ENCODE data around the gene PDIA6. TPM values are rescaled to one million over a fixed set of nuclear protein-coding genes. Genes with fewer than 3 reads are reported as not detected.
"Not testable (repeated sequence)": the region's sequence is repeated elsewhere in the genome, so short reads cannot be mapped to it uniquely, and the experiment has no call there.

Gene PDIA6
- total and polyA plus RNA-seq, 2 donors (not counting 1 experiment from before 2014, with no cell fraction given) = 420 to 491 TPM

GRCh38 chr2:10820562-10820961 is 8.0 kb upstream of the PDIA6 start:
- no peaks in the 10 kb centered on the region for H3K4me1 ChIP-seq (ENCODE audit: control insufficient read depth, extremely low read depth, insufficient read depth, low read length)
- no peaks in the 10 kb centered on the region for H3K9me3 ChIP-seq (ENCODE audit: control insufficient read depth, insufficient read depth, low read depth, low read length)
- H2AFZ ChIP-seq (ENCODE audit: low read length) = no peak overlapping the region
- no peak overlapping the region for H3K27ac ChIP-seq (ENCODE audit: insufficient read depth, low read length)
- no peaks in the 10 kb centered on the region for H3K79me2 ChIP-seq (ENCODE audit: control insufficient read depth, insufficient read depth, low read length)
- H4K20me1 ChIP-seq (ENCODE audit: control insufficient read depth, extremely low read depth, insufficient read depth, low read length) = no peaks in the 10 kb centered on the region
- H3K4me3 ChIP-seq (replicated peaks in 1 of 4; ENCODE audit: control extremely low read depth in 1 of 4, insufficient read depth in 1 of 4, low read depth in 3 of 4, low read length in 4 of 4) = no peak overlapping the region
- DNase-seq (ENCODE audit: low read depth in 2 of 2) = no peak
- H3K4me2 ChIP-seq (ENCODE audit: extremely low read depth, insufficient read depth, low read length) = no peak overlapping the region
- TF ChIP-seq EZH2 (IDR thresholded peaks at IDR 0.05; ENCODE audit: low read length, missing control alignments) = no peak
- TF ChIP-seq CTCF (conservative IDR thresholded peaks at IDR 0.05 in 1 of 2, IDR thresholded peaks at IDR 0.05 in 1 of 2; ENCODE audit: low read depth in 1 of 2, low read length in 2 of 2) = no peak
- no peak overlapping the region for H3K9ac ChIP-seq (ENCODE audit: insufficient read depth, low read length)
- H3K27me3 ChIP-seq (ENCODE audit: control insufficient read depth, insufficient read depth, low read length) = peaks cover 27% of the 10 kb centered on the region
- H3K36me3 ChIP-seq (ENCODE audit: control insufficient read depth, insufficient read depth, low read length) = no peaks in the 10 kb centered on the region

GRCh38 chr2:10819714-10820314 is 7.2 kb upstream of the PDIA6 start:
- TF ChIP-seq CTCF (conservative IDR thresholded peaks at IDR 0.05 in 1 of 2, IDR thresholded peaks at IDR 0.05 in 1 of 2; ENCODE audit: low read depth in 1 of 2, low read length in 2 of 2) = no peak
- TF ChIP-seq EZH2 (IDR thresholded peaks at IDR 0.05; ENCODE audit: low read length, missing control alignments) = no peak
- Histone ChIP-seq H3K9me3 (ENCODE audit: control insufficient read depth, insufficient read depth, low read depth, low read length) (no peaks in the 10 kb centered on the region), H3K36me3 (ENCODE audit: control insufficient read depth, insufficient read depth, low read length) (no peaks in the 10 kb centered on the region), H3K4me3 (replicated peaks in 1 of 4; ENCODE audit: control extremely low read depth in 1 of 4, insufficient read depth in 1 of 4, low read depth in 3 of 4, low read length in 4 of 4) (no peak overlapping the region), H3K4me2 (ENCODE audit: extremely low read depth, insufficient read depth, low read length) (no peak overlapping the region), H3K27me3 (ENCODE audit: control insufficient read depth, insufficient read depth, low read length) (peaks cover 28% of the 10 kb centered on the region), H4K20me1 (ENCODE audit: control insufficient read depth, extremely low read depth, insufficient read depth, low read length) (no peaks in the 10 kb centered on the region), H3K9ac (ENCODE audit: insufficient read depth, low read length) (no peak overlapping the region), H3K27ac (ENCODE audit: insufficient read depth, low read length) (no peak overlapping the region), H2AFZ (ENCODE audit: low read length) (no peak overlapping the region), H3K79me2 (ENCODE audit: control insufficient read depth, insufficient read depth, low read length) (no peaks in the 10 kb centered on the region), H3K4me1 (ENCODE audit: control insufficient read depth, extremely low read depth, insufficient read depth, low read length) (no peaks in the 10 kb centered on the region)
- DNase-seq (ENCODE audit: low read depth in 2 of 2) = no peak

GRCh38 chr2:10818984-10819383 is 6.4 kb upstream of the PDIA6 start:
- no peak overlapping the region for H2AFZ ChIP-seq (ENCODE audit: low read length)
- TF ChIP-seq EZH2 (IDR thresholded peaks at IDR 0.05; ENCODE audit: low read length, missing control alignments) (no peak), CTCF (conservative IDR thresholded peaks at IDR 0.05 in 1 of 2, IDR thresholded peaks at IDR 0.05 in 1 of 2; ENCODE audit: low read depth in 1 of 2, low read length in 2 of 2) (no peak)

GRCh38 chr2:10818305-10818704 is 5.7 kb upstream of the PDIA6 start:
- not testable (repeated sequence) for H2AFZ ChIP-seq (ENCODE audit: low read length); H3K9ac ChIP-seq (ENCODE audit: insufficient read depth, low read length); H3K9me3 ChIP-seq (ENCODE audit: control insufficient read depth, insufficient read depth, low read depth, low read length); H3K4me1 ChIP-seq (ENCODE audit: control insufficient read depth, extremely low read depth, insufficient read depth, low read length); H3K27ac ChIP-seq (ENCODE audit: insufficient read depth, low read length); H3K4me3 ChIP-seq (replicated peaks in 1 of 4; ENCODE audit: control extremely low read depth in 1 of 4, insufficient read depth in 1 of 4, low read depth in 3 of 4, low read length in 4 of 4); H3K4me2 ChIP-seq (ENCODE audit: extremely low read depth, insufficient read depth, low read length); DNase-seq (ENCODE audit: low read depth in 2 of 2); H3K36me3 ChIP-seq (ENCODE audit: control insufficient read depth, insufficient read depth, low read length); H3K79me2 ChIP-seq (ENCODE audit: control insufficient read depth, insufficient read depth, low read length); H4K20me1 ChIP-seq (ENCODE audit: control insufficient read depth, extremely low read depth, insufficient read depth, low read length)
- H3K27me3 ChIP-seq (ENCODE audit: control insufficient read depth, insufficient read depth, low read length) = peaks cover 29% of the 10 kb centered on the region

More at GRCh38 chr2:10818984-10819383, 6.4 kb upstream of the PDIA6 start:
- no peaks in the 10 kb centered on the region for H3K4me1 ChIP-seq (ENCODE audit: control insufficient read depth, extremely low read depth, insufficient read depth, low read length)
- peaks cover 29% of the 10 kb centered on the region for H3K27me3 ChIP-seq (ENCODE audit: control insufficient read depth, insufficient read depth, low read length)
- no peak overlapping the region for H3K4me3 ChIP-seq (replicated peaks in 1 of 4; ENCODE audit: control extremely low read depth in 1 of 4, insufficient read depth in 1 of 4, low read depth in 3 of 4, low read length in 4 of 4)
- H3K4me2 ChIP-seq (ENCODE audit: extremely low read depth, insufficient read depth, low read length) = no peak overlapping the region
- H4K20me1 ChIP-seq (ENCODE audit: control insufficient read depth, extremely low read depth, insufficient read depth, low read length) = no peaks in the 10 kb centered on the region
- no peaks in the 10 kb centered on the region for H3K79me2 ChIP-seq (ENCODE audit: control insufficient read depth, insufficient read depth, low read length)
- DNase-seq (ENCODE audit: low read depth in 2 of 2) = no peak
- H3K9ac ChIP-seq (ENCODE audit: insufficient read depth, low read length) = no peak overlapping the region
- H3K27ac ChIP-seq (ENCODE audit: insufficient read depth, low read length) = no peak overlapping the region
- H3K9me3 ChIP-seq (ENCODE audit: control insufficient read depth, insufficient read depth, low read depth, low read length) = no peaks in the 10 kb centered on the region
- H3K36me3 ChIP-seq (ENCODE audit: control insufficient read depth, insufficient read depth, low read length) = no peaks in the 10 kb centered on the region

All from fibroblast of lung (primary cell).